ENCODE data around the gene CDKN1B.

The CDKN1B gene

DNA sequence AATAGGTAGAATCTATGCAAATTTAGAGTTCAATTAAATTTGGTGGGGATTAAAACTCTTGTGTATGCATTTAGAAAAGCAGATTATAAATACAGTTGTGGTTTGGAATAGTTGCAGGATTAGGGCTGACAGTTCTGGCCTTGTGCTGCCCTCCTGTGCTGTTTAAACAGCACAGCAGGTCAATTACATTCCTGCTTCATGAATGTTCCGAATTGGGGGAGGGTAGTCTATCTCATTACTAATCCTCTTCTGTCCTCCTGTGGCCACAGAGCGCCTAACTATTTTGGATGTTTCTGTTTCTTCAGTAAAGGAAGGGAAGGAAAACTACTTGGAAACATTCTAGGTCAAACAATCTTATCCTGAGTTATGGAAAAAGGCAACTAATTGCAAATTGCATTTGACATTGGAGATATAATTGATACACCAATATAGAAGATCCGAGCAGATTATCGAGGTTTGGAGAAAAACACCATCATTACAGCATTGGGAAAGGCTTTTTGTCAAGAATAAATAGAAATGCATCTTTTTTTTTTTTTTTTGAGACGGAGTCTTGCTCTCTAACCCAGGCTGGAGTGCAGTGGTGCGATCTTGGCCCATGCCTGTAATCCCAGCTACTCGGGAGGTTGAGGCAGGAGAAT lies 12.5 kb upstream of the CDKN1B start:
- peak; percentile 86 for DNase-seq

DNA sequence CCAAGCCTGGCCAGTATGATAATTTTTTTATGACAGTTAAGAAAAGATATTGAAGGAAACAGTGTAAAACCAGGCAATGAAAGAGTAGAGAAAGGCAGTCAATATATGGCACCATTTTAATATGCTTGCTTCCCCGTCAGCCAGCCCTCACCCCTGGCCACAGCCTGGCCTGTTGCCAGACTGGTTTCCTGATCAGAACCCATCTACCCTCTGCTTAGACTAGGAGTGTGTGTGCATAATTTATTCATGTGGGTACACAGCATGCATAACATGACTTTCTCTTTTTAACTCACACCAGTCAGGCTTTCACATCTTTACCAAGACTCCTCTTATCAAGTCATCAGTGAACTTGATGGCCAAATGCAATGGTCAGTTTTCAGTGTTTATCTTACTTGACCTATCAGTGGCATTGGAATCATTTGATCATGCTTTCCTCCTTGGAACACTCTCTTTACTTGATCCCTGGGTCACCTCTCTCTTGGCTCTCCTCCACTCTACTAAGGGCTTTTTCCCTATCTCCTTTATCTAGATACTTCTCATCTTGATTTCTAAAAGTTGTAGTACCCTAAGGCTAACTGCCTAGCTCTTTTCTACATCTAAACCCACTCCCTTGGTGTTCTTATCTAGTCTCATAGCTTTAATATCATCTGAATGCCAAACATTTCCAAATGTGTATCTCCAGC lies 11.2 kb upstream of the CDKN1B start:
- no peak for DNase-seq

DNA sequence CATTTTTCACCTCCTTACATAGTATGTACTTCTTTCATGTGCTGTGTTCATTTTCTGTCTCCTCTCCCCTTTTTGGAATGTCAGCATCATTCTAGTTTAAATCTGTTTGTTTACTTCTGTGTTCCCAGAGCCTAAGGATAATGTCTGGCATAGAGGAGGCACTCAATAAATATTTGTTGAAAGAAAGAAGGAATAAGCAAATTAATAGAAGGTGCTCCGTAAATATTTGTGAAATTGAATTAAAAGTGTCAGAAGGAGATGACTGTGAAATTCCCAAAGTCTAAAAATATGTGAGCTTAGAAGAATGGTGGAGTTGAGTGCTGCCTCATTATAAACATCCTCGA lies 3.3 kb upstream of the CDKN1B start:
- no peak for DNase-seq

DNA sequence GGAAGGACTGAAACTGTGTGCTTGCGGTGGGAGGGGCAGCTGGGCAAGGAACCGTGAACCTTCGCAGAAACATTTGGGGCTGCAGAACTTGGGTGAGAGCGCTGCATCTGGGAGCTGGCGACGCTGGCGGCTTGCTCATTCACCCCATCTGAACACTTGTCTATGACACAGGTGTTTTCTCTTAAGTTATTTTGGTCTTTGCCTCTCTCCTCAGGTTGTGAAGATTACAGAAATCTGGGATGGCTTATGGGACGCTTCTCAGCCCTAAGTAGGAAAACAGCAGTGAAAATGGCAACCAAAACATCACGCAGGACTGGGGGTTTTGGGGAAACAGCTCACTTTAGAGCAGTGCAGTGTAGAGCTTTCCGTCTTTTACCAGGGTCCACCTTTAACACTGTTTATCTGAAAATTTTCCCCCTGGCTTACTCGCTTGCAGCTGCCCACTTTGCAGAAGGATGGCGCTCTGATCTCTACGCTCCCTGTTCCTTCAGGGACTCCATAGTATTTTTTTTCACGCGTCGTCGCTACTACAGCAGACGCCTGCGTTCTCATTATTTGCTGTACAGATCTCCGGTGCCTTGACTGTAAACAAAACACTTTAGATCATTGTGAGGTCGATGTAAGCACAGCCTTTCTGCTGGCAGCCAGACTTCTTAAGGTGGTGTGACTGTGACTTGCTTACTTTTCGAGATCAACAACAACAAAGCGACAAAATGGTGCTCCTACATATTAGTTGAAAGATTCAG lies 2.7 kb upstream of the CDKN1B start:
- peak; percentile 67 for DNase-seq

DNA sequence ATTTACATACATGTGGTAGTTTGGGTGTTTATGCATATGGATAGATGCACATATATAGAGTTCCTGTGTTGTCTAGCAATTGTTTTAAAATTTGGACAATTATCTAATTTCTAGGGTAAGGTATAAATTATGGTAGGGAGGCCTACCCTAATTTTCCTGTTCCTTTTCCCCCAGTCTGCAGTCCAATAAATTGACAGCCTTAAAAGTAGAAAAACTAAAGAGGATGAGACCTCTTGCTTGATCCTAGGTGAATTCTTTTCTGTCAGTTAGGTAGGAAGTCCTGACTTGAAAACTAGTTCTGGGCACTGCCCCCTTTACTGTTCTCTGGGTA lies 2.1 kb upstream of the CDKN1B start:
- no peak for DNase-seq

DNA sequence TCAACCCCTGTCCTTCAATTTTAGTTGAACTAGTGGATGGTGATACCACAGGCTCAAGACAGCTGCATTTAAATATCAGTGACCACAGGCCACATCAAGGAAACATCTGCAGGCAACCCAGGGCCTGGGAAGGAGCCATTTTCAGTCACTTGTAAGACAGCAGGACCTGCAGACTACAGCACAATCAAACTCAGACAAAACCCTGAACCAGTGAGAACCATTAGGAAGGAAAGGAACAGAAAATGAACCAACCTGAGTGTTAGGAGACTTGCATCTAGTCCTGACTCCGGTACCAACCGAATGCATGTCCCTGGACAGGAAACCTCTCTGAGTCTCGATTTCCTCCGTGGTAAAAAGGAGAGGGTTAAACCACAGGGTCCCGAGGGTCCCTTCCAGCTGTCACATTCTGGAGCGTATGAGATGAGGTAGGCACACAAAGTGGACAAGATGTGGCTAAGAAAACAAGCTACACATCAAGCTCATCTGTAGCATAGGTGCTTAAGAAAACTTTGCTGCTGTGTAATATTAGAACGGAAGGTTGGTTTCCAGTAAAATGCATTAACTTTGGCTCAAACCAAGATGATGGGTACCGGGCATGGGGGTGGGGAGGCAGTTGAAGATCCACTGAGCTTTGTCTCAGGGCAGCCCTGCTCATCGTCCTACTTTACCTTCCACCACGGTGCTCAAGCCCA lies 1.6 kb upstream of the CDKN1B start:
- DNase-seq, result no peak

DNA sequence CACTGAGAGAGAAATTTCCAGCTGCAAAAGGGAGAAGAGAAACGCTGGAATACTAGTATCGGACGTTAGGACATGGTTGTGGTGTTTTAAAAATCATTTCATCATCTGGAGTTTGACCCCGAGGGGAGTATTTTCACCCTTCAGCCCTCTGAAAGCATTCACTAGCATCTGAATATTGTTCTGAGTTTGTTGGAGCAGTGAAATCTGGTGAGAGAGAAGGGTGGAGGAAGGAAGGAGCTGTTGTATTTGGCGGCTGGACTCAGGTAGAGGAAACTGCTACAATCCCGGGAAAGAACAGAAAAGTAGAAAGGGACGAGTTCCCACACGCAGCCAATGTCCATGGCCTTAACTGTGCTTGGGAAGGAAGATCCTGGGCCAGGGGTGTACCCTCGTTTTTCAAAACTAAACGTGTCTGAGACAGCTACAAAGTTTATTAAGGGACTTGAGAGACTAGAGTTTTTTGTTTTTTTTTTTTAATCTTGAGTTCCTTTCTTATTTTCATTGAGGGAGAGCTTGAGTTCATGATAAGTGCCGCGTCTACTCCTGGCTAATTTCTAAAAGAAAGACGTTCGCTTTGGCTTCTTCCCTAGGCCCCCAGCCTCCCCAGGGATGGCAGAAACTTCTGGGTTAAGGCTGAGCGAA lies 896 bp upstream of the CDKN1B start:
- peak; percentile 80 for DNase-seq

DNA sequence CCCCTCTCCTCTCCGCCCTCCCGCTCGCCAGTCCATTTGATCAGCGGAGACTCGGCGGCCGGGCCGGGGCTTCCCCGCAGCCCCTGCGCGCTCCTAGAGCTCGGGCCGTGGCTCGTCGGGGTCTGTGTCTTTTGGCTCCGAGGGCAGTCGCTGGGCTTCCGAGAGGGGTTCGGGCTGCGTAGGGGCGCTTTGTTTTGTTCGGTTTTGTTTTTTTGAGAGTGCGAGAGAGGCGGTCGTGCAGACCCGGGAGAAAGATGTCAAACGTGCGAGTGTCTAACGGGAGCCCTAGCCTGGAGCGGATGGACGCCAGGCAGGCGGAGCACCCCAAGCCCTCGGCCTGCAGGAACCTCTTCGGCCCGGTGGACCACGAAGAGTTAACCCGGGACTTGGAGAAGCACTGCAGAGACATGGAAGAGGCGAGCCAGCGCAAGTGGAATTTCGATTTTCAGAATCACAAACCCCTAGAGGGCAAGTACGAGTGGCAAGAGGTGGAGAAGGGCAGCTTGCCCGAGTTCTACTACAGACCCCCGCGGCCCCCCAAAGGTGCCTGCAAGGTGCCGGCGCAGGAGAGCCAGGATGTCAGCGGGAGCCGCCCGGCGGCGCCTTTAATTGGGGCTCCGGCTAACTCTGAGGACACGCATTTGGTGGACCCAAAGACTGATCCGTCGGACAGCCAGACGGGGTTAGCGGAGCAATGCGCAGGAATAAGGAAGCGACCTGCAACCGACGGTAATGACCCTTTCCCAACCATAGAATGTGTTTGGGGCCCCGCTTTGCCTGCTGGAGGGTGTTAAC lies 615 bp downstream of the CDKN1B start:
- DNase-seq, result no peak

DNA sequence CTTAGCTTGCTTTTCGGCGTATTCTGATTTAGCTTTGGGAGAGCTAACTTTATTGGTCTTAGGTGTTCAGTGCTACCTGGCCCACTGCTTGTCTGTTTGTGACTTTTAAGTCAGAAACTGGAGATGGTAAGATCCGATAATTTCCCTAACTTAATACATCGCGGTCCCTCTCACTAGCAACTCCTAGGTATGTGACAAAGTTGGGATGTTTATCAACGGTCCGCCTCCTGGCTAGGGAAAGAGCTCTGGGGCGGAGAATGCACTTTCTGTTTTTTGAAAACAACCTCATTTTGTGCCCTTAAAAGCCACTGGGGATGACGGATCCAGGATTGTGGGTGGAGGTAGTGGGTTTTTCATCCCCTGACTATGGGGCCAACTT lies 1.2 kb downstream of the CDKN1B start:
- DNase-seq, result no peak

DNA sequence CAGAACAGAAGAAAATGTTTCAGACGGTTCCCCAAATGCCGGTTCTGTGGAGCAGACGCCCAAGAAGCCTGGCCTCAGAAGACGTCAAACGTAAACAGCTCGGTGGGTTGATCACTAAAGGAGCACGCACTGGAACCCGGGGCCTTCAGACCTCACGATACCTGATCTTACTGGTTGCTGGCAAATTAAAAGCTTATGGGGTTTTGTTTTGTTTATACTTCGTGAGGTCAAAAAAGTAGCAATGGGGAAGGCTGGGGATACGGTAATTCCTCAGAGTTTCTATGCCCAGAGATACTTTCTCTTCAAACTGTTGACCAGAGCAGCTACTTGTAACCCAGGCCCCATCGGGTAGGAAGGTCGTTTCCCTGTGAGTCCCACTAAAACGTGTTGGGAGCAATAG lies 1.7 kb downstream of the CDKN1B start:
- no peak for DNase-seq

DNA sequence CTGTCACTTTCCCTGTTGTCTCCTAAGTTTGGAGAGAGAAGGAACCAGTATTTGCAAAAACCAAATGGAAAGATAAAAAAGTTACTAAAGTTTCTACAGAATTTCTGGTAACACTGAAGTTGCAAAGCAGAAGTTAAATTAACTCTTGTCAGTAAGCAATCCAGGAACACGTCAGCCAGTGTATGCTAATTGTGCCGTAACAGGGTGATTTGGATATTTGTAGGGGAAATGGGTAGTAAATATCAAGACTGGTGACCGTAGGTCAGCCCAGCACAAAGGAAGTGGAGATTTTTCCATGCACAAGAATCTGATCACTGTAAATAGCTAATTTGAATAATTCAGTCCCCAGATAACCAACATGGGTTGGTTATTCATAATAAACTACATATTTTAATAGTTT lies 2.3 kb downstream of the CDKN1B start:
- no peak for DNase-seq

DNA sequence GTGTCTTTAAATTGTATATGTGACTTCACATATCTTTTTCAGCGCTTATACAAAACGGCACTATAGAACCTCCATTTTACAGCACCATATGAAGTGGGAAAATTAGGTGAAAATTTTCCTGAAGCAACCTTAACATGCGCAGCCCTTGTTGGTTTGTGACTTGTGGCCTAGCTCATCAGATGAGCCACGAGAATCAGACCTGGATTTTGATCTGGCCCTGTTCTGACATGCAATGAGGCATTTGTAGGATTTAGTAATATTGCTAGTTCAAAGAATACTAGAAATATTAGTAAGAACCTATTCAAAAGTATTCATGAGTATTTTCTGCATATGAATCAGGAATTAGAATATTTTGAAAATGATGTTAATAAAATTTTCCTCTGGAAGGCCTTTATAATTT lies 2.9 kb downstream of the CDKN1B start:
- no peak for DNase-seq

DNA sequence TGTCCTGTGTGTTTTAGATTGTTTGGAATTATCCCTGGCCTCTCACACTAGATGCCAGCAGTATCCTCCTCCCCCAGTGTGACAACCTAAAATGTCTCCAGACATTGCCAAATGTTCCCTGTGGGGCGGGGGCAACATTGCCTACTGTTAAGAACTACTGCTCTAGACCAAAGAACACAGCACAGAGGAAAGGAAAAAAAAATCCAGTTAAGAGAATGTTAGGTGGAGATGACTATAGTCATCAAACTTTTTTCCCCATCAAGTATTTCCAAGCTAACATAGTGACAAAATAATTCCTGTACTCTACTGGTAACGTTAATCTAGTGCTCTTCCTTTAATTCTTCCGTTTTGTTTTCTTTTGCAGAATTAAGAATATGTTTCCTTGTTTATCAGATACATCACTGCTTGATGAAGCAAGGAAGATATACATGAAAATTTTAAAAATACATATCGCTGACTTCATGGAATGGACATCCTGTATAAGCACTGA lies 3.5 kb downstream of the CDKN1B start:
- no peak for DNase-seq

DNA sequence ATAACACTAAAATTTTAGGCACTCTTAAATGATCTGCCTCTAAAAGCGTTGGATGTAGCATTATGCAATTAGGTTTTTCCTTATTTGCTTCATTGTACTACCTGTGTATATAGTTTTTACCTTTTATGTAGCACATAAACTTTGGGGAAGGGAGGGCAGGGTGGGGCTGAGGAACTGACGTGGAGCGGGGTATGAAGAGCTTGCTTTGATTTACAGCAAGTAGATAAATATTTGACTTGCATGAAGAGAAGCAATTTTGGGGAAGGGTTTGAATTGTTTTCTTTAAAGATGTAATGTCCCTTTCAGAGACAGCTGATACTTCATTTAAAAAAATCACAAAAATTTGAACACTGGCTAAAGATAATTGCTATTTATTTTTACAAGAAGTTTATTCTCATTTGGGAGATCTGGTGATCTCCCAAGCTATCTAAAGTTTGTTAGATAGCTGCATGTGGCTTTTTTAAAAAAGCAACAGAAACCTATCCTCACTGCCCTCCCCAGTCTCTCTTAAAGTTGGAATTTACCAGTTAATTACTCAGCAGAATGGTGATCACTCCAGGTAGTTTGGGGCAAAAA lies 4.1 kb downstream of the CDKN1B start:
- no peak for DNase-seq

DNA sequence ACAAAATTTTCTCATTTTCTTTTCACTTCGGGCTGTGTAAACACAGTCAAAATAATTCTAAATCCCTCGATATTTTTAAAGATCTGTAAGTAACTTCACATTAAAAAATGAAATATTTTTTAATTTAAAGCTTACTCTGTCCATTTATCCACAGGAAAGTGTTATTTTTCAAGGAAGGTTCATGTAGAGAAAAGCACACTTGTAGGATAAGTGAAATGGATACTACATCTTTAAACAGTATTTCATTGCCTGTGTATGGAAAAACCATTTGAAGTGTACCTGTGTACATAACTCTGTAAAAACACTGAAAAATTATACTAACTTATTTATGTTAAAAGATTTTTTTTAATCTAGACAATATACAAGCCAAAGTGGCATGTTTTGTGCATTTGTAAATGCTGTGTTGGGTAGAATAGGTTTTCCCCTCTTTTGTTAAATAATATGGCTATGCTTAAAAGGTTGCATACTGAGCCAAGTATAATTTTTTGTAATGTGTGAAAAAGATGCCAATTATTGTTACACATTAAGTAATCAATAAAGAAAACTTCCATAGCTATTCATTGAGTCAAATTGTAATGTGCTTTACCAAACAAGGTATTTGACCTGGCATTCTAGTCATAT lies 4.8 kb downstream of the CDKN1B start:
- no peak for DNase-seq

DNA sequence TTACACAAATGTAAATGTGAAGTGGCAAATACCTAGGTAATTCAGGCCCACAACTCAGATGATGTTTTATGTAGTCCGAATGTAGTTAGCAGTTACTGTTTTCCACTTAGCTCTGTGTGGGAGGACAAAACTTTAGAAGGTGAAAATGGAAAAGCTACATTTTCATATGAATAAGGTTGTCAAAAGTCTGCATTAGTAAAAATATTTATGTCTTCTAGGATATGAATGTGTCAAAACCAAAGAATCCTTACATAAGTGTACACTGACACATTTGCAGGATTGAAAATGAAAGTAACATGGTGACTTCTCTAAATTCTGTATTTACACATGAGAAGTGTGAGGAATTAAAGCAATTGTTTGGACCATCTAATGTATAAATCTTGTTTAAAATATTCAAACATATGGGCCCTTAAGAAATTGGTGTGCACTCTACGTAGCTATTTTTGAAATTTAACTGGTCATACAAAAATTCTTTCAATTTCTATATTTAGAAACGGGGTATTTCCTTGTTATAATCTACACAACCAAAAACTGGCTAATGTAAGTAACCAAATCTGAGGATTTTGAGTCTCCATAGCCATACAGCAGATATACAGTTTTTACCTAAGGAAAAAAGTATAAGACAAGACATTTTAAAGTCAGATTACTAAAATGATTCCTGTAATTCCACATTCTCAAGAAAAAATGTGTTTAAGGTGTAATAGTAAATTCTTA lies 5.4 kb downstream of the CDKN1B start:
- no peak for DNase-seq

DNA sequence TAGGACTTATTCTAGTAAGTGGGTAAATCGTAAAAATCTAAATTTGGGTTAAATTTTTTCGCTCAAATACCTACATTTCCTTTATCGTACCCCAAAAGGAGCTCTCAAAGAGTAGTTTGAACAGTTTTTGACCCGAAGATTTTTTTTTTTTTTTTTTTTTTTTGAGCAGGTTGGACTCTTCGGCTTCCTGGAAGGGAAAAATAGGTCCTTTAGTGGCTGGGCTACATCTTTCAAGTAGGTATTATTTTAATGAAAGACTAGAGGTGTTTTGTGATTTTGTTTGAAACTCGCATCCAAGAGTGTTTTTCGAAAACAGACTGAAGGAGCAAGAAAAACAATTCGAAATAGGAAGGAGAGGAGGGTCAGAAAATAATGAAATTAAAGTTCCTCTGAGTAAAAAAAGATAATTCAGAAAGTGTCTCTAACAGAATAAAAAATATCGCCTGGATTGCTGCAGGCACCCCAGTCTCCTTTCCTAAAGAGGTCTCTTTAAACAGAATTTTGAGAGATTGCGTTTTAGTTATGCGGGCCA lies 6.0 kb downstream of the CDKN1B start:
- no peak for DNase-seq

DNA sequence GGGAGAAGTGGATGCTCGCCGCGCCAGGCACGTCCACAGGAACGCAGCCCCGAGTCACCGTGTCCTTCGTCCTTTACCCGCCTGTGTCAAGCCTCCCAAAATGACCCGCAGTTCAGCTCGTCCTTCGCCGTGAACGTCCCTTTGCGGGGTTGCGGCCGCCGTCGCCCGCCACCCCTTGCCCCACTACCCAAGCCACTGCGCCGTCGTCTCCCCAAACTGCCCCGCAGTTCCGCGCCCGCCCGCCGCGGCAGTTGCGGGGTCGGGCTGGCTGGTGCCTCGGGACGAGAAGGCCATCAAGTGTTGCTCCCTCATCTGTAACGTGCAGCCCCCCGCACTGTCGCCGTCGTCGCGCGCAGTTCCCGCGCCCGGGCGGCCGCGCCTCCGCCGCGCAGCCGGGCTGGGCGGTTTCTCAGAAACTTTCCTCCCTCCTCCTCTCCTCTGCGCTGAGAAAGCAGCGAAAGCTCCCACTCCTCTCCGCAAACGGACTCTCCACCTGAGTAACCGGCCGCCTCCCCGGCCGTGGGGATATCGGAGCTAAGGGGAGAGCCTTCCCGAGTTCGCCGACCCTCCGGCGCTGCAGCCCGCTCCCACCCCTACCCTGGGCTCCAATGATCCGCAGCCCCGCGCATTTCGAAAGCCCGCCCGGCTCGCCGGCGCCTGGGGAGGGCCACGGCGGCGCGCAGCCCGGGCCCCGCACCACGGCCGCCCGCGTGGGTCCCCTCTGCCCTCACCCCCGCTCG lies 6.7 kb downstream of the CDKN1B start:
- DNase-seq, result no peak

DNA sequence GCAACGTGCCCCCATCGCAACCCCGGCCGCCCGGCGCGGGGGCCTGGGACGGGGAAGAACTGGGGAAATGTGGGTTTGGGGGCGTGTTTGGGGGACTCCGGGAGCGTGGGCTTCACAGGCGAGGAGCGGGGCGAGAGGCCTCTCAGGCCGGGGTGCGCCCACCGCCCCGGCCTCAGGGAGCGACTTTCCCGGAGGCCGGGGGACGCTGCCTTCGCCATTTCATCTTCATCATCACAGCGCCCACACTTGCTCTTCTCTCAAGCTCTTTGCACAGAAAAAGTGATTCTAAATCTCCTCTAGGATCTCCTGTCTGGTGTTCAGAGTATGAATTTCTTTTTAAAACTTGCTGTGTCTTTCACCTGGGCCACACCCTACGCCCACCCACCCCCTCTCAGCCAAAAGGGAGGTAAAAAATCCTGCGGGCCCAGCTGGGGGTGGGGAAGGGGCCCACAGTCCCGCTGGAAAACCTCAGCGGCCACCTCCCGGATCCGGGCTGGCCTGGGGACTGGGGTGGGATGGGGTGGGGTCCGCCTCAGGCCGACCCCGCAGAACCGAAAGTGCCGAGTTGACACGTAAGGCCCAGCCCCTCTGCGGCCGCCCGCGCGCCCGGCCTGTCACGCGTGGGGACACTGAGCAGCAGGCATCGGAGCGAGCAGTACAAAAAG lies 7.4 kb downstream of the CDKN1B start:
- DNase-seq, result no peak
